Globus pallidus (tissue), 1 donor: ENCODE data around the gene RTP3.

Source experiments
- DNase-seq: peaks from one replicate; pipeline ENCODE4 v3.0.0-alpha.2; 2015; ENCODE audit warnings: low spot score

The RTP3 gene

DNA sequence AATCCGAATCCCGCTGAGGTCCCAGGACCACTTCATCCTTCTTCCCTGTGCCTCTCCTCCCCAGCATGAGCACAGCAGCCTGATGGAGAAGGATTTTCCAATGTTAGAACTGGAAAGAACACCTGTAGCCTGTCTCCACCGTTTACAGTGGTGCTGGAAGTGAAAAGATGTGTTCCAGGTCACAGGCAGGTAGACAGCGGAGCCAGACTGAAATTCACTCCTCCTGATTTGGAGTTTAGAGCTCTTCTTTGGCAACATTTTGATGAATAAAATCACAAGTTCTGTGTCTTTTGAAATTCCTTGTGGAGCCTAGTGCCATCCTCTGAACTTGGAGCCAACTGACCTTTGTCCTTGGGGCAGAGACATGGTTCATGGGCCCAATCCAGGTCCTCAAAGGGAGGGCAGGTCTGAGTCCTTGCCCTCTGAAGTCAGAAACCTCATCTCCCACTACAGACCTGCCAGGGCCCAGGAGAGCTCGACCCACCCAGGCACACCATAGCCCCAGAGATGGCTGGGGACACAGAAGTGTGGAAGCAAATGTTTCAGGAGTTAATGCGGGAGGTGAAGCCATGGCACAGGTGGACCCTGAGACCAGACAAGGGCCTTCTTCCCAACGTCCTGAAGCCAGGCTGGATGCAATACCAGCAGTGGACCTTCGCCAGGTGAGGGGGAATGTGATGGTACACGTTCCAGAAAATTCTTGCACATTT is at the start of gene RTP3:
RTP3 (plus strand) TSS at position 421 of the 710 bp plus-strand sequence; CDS start at position 508, 87 bp downstream.
- DNase-seq: no peak

DNA sequence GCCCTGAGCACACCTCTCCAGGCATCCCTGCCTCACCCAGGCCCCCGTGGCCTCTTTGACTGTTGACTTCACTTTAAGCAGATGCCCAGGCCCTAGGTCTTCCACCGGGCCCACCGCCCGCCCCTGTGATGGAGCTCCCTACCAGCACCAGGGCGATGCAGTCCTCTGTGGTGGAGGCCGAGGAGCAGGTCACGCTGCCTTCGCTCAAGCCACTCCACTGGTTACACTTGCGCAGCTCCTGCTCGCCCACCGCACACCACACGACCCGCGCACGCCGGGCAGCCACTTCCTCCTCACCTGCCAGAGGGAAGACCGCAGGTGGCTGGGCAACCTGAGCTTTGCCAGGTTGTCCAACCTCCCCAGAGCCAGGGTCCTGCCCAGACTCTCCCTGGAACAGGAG is 49.1 kb upstream of the RTP3 start:
- no peak for DNase-seq

DNA sequence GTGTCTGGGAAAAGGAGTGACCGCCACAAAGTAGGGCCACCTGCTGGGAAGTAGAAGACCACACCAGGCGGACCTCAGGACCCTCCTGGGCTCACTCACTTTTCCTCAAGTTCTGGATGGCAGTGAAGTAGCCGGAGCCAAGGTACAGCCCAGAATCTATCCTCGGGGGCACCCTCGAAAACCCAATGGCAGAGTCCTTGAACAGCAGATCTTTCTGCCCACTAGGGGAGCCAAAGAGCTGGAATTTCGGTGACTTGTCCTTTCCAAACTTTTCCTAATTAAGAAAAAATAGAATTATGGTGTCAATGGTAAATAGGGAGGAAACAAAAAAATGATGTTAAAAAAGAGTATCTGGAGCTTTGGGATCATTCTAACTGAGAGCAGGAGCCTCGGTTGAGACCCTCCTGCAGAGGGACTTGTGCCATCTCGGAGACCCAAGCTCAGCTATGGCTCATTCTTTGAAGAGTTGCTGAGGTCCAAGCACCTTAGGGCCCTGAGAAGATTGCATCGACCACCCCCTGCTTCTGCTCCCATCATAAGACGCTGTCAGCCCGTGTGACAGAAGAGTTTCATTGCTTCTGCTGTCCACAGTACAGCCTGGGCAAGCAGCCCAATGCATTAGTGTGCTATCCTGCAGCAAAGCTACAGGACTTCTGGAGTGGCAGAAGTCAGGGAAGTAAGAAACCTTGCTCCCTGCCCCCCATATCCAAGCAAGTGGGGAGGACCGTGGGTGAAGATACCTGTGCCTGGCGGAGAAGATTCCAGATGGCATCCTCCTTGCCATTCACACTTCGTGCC is 47.8 kb upstream of the RTP3 start:
- no peak for DNase-seq

DNA sequence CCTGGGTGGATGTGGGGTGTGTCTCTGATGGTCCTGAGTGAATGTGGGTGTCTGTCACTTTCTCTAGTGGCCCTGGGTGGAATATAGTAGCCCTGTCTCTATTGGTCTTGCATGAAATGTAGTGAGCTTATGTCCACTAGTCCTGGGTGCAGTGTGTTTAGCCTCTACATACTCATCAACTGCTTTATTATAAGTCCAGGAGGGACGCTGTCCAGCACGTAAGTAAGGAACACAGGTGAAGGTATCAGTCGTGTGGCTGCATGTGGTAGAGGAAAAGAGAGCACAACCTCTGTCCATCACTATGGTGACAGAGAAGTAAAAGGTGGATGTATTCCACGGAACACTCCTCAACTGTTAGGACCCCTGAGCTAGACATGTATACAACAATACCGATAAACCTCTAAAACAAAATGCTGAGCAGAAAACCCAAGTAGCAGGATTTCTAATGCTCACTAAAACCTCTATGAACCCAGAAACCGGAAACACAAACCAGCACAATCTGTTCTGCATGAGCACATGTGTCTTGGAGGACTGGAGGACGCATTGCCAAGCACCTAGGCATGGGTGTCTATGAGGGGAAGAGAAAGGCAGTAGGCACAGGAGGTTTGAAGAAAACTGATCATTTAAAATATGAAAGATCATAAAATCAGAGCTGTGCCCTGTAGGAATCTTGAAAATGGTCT is 44.1 kb upstream of the RTP3 start:
- no peak for DNase-seq

DNA sequence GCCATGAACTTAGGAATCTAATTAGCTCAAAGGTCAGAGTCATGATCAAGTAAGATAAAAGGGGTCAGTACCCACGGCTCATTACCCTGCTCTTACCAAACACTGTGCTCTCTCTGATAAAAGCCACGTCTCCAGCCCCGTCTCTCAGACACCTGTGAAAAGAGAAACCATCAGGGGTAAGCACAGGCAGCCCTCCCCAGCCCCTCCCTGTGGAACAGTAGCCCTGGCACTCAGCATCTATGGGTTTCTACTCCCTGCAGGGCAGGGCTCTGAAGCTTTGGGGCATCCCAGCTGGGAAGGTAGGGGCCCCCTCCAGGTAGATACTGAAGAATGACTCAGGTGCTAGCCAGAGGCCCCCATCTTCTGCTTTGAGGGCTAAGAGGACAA is 43.6 kb upstream of the RTP3 start:
- no peak for DNase-seq

DNA sequence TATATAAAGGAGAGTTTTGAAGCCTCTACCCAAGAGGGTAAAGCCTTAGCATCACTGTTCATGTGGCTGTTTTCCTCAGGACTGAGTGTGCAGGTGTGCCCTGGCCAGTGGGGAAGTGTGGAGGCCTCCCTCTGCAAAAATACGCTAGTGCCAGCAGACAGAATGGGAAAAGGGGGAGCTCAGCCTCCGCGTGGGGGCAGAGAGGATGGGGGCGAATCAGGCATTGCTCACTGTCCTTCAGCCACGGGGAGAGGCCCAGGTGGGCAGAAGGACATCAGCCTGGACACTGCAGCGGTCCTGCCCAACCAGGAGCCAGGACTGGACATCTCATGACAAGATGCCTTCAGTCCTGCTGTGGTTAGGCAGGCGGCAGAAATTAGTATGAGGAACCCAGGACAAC is 43.2 kb upstream of the RTP3 start:
- no peak for DNase-seq

DNA sequence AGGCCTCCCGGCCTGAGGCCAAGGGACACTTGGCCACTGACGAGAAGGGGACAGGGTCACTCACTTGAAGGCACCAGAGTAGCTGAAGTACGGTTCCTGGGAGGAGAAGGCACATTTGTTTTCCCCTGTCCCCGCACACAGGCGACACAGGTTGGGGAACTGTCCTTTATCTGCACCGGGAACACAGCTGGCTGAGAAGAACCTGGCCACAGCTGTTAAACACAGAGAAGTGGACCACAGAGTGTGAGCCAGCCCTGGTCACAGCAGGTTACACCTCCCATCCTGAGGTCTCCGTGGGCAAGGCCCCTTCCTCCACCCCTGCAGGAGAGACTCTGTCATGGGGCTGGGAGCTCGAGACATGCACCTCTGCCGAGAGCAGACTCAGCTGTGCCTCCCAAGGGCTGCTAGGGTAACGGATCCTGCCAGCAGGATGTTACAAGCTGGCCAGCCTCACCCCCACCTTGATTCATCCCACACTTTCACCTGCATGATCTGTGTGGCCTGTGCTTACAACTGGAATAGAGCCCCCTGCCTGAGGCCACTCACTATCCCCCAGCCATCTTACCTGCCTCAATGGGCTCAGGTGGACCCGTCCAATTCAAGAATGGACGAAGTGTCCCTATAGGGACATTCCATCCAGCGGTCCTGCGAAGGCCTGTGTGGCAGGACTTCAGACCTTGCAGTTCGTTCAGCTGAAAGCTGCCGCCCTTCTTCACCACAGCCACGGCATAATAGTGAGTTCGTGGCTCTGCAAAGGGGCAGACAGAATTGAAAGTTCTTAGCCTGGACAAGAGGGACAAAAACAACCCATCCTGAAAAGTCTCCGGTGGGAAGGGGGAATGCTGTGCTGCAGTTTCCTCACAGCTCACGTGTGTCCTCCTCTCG is 42.3 kb upstream of the RTP3 start:
- no peak for DNase-seq

DNA sequence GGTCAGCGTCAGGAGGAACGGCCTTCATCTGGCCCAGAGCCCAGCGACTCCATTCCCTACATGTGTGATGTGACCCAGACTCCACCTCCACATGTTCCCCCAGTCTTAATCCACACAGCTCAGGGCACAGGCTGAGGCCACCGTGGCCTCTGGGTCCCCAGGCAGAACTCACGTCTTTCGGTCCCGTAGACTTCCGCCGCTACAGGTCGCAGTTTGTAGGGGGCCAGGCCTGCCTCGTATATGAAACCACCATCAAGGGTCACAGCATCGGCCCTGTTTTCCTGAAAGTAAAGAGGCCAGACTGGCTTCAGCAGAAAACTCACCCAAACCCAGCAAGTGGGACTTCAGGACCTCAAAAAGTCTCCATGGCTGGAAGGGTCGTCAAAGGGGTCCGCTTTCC is 41.7 kb upstream of the RTP3 start:
- no peak for DNase-seq

DNA sequence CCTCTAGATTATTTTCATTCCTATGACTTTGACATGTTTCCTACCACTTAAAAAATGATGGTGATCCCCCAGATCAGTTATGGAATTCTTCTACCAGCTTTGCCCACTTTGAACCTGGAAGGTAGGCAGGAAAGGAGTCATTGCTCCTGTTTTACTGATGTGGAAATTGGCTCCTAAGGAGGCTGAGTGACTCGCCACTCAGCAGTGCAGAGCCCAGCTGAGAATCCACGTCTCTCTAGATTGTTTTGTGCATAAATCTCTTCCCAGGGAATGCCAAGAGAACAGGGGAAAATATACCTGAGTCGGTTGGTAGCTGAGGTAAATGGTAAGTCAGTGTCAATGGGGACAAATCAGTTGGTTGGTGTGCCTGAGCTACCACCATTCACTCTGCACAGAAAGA is 37.7 kb upstream of the RTP3 start:
- DNase-seq: no peak

DNA sequence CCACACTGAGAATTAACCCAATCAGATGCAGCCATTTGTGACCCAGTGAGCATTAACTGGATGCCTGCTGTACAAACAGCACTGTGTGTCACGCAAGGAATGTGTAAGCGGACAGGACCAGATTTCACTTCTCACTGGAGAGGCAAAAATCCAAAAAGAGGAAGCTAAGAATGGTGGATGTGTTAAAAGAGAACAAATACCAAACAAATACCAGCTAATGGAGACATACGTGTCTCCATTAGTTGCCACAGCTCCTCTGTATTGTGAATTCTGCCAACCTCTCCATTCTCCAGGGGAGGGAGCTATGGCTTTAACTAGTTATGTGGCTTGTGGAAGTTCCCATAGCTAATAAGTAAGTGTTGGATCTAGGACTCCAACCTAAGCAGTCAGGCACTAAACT is 35.7 kb upstream of the RTP3 start:
- no peak for DNase-seq

DNA sequence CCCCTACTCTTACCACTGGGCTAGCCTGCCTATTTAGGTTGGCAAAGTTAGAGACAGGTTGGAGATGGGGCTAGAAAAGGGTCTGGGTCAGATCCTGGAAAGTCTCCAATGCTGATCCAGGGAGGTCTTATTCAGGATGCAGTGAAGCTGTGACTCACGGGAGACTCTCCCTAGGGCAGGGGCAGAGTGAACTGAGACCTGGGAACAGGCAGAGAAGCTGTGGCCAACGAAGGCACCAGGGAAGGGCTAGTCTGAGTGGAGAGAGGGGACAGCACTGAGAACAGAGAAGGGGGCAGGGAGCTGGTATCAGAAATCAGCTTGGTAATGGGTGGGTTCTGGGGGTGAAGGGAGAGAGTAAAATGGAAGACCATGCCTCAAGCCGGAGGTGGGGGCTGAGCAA is 35.3 kb upstream of the RTP3 start:
- no peak for DNase-seq

DNA sequence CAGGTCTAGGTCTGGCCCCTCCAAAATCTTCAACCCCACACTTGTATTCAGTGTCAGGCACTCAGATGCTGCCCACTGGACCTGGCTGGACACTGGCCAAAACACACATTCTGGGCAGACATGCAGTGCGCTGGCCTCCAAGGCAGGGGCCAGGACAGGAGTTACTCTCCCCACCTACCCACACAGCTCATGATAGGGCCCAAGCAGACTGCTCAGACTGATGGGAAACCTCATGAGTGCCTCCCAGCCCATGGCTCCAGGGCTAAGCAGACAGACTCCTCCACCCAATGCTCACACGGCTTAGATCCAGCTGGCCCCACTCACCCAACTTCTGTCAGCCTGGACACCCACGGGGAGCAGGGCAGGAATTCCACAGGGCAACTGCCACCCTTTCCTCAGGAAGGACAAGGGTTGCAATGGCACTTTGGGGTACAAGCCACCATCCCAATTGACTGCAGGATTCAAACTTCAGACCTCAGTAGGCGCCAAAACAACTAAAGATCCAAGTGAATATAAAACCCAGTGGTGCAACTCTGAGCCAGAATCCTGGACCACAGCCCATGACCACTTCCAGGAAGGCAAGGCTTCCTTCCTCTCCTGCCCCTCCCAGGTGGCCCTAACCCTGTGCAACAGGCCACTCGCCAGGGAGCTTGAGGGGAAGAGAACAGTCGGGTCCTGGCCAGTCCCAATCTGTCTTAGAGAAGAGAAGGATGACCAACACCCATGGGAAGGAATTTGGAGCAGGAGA is 34.5 kb upstream of the RTP3 start:
- no peak for DNase-seq

DNA sequence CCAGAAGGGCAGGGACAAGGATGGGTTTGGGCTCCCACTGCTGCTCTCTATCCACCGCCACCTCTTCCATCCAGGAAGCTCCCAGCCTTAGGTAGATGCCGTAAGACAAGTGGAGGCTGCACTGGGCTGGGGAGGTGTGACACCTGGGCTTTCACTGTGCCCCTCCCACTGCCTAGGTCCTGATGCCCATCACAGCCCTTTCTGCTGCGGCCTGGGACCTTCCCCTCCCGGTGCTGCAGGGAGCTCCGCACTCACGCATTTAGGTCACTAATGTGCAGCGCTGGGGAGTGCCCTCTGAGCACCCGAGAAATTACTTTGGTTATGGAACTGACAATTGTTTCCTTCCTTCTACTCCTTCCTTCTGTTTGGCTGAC is 33.9 kb upstream of the RTP3 start:
- no peak for DNase-seq

DNA sequence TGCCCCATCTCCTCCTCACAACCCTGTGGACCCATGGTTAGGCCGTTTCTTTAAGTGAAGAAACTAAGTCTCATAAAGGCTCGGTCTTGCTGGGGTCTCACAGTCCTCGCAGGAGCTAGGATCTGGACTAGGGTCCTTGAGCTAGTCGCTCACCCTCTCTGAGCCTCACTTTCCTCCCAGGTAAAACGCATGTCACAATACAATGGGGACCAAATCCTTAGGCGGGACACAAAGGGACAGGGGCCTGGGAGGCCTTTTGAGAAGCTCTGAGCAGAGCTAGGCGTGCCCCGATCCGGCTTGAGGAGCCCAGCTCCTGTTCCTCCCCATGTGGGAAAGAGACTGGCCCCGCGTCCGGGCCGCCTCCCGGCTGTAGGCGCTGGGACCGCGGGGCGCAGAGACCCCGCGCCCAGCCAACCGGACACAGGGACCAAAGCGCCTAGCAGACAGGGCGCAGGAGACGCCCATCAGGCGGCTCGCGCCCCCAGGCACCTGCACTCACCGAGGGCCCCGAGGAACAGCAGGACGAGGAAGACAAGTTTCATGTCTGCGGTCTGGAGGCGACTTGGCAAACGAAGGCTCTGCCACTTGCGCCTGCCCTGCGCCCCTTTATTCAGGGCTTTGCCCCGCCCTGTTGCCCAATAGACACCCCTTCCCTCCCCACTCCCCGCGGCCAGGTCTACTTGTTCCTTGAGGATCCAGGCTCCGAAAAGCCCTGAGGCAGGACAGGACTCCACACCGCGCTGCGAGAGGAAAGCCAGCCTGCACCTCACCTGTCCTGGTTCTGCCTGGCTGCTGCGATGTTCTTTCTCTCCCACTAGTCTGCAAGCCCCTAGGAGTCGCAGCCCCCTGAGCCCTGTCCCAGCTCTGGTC is 33.2 kb upstream of the RTP3 start, which contains the start of gene LTF:
LTF (minus strand) TSS at position 580 of the 870 bp plus-strand sequence; CDS start at position 542, 38 bp downstream.
- no peak for DNase-seq

DNA sequence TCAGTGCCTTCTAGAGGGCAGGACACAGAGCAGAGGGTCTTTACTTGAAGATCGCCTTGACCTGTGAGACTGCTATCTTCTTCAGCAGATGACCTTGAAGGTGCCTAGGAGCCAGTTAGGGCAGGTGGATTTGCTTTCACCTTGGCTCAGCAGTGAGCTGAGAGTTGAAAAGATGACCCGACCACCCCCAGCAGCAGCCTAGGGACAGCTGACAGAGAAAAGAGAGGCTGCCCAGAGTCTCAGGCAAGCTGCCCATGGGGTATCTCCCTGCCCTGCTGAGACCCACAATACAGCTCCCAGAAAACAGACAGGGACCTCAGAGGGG is 32.6 kb upstream of the RTP3 start:
- DNase-seq: no peak

DNA sequence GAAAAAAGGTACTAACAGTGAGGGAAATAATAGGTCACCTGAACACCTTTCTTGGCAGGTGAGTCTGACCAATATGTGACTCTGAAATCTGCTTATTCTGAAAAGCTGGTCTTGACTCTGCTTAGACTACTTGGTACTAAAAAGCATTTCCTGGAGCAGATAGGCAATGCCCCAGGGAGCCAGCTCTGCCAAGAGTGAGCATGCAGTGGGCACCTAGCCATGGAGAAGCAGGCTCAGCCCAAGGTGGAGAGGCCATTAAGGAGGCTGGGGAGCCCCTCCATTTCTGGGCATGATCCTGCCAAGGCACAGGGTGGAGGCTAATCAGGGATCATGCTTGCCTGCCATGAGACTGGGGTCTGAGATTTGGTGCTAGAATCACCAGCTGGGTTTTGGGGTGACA is 31.5 kb upstream of the RTP3 start:
- no peak for DNase-seq

DNA sequence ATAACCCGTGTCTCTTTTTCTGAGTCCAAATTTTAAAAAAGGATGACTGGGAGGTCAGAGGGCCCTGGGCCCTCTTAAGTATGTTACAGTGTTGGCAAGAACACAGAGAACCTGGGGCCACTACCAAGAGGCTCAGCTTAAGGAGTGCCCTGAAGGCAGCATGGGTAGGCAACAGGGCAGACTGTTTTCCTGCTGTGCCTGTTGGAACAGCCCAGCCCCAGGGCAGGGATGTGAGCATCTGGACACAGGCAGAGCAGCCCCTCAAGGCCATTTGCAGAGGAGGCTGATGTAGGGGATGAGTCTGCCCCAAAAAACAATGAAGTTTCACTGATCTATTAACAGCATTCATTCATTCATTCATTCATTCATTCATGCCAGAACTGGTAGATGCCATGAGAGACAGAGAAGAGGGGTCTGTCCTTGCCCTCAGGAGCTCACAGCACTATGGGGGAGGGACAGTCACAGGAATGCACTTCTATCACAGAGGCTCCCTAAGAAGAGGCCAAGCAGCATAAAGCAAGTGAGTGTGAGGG is 30.8 kb upstream of the RTP3 start:
- DNase-seq: no peak

DNA sequence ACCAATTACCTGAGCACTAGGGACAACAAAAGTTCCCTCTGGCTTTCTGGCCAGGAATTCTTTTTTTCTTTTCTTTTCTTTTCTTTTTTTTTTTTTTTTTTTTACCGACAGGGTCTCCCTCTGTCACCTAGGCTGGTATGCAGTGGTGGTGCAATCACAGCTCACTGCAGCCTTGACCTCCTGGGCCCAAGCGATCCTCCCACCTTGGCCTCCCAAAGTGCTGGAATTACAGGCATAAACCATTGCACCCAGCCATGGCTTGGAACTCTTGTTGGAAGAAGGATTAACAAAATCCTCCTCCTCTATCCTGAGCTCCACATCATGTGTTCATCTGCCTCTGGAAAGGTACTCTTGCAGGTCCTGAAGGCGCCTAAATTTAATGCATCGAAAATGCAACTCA is 30.2 kb upstream of the RTP3 start:
- no peak for DNase-seq

DNA sequence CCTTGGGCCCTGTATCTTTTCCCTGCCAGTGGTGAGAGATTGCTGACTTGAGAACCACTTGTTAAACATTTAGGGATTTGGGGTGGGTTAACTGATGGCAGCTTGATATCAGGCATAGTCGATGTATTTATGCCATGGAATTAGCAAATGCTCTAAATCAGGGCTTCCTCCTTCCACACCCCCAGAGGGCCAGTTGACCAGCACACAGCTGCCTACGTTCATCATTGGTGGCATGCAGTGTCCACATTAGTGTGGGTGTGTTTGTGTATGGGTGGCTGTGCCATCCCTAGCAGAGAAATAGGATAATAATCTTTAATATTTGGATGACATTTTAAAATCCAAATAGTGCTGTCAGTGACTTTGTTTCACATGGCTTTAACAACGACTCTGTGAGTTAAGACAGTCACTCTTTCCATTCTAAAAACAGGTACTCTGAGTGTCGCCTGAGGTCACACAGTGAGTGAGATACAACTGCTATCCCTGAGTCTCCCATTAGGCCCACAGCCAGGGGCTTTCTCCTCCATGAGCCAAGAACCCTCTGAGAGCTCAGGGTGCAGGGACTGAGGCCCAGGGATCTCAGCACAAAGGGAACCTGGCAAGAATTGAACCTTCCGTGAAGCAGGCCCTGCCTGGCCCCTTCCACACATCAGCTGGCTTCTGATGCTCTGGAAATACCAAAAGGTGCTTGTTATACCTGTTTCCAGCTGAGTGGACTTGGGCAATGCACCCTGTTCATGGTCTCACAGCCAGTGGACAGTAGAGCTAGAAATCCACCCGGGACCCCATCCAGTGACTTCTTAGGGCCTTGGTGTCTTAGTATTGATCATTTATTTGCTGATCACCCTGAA is 28.8 kb upstream of the RTP3 start:
- DNase-seq: no peak
